Activated T-cell treated with anti-CD3 and anti-CD28 coated beads for 1 hour (primary cell): Measurements from ENCODE around the gene HECW1.

Experiments used
- DNase-seq: peaks from one replicate; pipeline ENCODE4 v3.0.0-alpha.2; 2020; ENCODE audit warnings: low read depth

The HECW1 gene

DNA sequence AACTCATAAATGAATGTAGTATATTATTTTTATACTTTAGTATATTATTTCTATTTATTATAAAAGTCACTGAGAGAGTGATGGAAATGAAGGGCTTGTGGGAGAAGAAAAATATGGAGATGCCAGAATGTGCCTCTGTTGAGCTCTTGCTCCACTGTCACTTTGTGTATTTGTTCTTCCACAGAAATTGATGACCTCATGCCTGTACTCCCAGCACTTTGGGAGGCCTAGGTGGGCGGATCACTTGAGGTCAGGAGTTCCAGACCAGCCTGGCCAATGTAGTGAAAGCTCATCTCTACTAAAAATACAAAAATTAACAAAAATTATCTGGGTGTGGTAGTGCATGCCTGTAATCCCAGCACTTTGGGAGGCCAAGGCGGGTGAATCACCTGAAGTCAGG is 394.0 kb downstream of the HECW1 start:
- no peak for DNase-seq

GRCh38 chr7:43508461-43508860 is 396.0 kb downstream of the HECW1 start:
- DNase-seq = no peak

DNA sequence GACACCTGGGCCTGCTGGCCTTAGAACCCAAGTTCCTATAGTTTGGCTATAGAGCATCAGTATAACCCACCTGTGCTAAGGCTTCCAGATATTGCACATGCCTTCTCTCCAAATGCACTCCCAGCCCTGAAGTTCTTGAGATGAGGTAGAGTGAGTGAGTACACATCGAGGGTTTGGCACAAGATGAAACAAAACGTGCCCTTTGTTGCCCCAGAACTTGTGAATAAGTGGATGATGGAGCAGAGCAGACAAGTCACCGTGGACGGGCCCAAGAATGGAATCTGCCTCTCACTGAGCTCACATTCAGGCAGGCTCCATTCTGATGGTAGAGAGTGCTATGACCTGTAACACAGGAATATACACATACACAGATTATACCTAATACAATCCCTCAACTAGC is 397.5 kb downstream of the HECW1 start:
- DNase-seq = no peak

- DNase-seq = no peak
Observed at GRCh38 chr7:43511029-43511428, 398.6 kb downstream of the HECW1 start.

- DNase-seq = no peak
Observed at GRCh38 chr7:43511769-43512515, 399.5 kb downstream of the HECW1 start.

- DNase-seq = no peak
Observed at GRCh38 chr7:43513251-43513650, 400.8 kb downstream of the HECW1 start.

DNA sequence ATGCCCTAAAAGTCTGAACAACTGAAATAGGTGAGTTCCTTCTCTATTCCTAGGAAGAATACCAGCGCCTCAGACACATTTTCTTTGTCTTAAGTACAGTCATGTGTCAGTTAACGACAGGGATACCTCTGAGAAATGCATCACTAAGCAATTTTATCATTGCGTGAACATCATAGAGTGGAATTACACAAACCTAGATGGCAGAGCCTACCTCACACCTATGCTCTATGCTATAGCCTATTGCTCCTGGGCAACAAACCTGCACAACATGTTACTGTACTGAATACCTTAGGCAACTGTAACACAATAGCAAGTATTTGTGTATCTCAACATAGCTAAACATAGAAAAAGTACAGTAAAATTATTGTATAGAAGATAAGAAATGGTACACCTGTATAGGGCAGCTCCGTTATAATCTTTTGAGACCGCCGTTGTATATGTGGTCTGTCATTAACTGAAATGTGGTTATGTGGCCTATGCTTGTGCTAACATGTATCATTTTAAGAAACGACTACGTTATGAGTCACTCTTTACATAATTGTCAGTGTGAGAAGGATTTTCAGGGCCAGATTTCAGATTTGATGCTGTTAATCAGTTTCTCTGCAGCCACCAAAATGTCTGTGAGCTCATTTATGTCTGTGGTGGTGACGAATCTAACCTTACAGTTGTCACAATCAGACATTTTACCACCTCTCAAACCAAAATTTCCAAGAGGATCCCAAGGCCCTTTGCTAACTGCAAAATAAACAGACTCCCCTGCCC is 404.3 kb downstream of the HECW1 start:
- no peak for DNase-seq

GRCh38 chr7:43517464-43517863 is 405.0 kb downstream of the HECW1 start:
- no peak for DNase-seq

GRCh38 chr7:43520201-43520600 is 407.8 kb downstream of the HECW1 start:
- DNase-seq = no peak

GRCh38 chr7:43522406-43523156 is 410.1 kb downstream of the HECW1 start:
- DNase-seq = no peak

- DNase-seq = no peak
Observed at GRCh38 chr7:43528576-43529354, 416.3 kb downstream of the HECW1 start.

- DNase-seq = no peak
Observed at GRCh38 chr7:43530553-43531410, 418.3 kb downstream of the HECW1 start.

GRCh38 chr7:43531700-43532099 is 419.3 kb downstream of the HECW1 start:
- no peak for DNase-seq

DNA sequence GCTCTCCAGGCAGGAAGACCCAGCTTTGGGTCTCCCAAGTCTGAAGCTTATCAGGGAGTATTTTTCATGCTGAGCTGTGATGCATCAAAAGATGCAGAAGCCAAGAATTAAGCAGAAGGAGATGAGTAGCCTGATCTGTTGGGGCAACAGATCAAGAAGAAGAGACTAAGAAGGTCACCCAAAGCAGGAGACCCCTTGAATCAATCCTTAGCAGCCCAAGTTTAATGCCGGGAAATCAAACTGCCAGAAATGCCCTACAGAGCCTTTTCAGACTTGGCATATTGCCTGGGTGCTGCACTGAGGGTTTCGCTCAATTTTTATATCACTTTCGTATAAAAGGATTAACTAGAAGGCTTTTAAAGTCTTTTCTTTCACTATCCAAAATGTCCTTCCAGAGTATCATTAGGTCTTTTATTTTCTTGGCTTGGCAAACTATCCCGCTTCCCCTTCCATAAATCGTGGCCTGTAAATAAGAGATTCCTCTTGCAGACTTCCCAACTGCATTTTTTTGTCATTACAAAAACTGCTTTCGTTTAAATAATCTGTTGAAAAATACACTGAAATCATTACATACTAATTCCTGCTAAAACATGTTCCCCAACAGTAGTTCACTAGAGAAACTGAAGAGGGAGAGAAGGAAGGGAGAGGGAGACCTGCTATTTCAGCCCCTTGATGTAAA is 421.5 kb downstream of the HECW1 start:
- DNase-seq = no peak

- no peak for DNase-seq
Observed at GRCh38 chr7:43535031-43535451, 422.6 kb downstream of the HECW1 start.

GRCh38 chr7:43535810-43536585 is 423.6 kb downstream of the HECW1 start:
- no peak for DNase-seq

GRCh38 chr7:43536773-43537172 is 424.3 kb downstream of the HECW1 start:
- no peak for DNase-seq

DNA sequence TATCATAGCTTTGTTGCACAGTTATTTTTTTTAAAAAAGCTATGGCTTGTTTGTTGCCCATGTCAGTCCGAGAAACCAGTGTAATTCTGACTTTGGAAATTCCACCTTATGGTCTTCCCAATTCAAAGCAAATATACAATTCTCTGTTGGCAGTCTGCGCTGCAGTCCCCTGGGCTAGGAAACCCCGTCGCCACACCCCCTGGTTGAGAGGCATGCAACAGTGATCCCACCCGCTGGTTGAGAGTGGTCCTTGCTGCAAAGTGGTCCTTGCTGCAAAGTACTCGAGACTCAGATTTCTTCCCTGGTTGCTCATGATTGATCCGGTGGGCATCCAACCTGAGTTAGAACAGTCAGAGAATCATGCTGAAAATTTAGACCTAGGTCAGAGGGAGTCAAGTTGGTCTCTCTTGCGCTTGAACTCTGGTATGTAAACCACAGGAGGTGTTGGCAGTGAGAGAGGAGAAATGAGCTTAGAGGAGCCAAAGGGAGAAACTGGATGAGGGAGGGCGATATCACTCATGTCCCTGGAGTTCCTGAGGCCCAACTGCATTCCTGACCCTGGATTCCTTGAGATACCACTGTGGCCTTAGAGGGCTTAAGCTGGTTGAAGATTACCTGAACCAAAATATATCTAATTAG is 425.4 kb downstream of the HECW1 start:
- no peak for DNase-seq

DNA sequence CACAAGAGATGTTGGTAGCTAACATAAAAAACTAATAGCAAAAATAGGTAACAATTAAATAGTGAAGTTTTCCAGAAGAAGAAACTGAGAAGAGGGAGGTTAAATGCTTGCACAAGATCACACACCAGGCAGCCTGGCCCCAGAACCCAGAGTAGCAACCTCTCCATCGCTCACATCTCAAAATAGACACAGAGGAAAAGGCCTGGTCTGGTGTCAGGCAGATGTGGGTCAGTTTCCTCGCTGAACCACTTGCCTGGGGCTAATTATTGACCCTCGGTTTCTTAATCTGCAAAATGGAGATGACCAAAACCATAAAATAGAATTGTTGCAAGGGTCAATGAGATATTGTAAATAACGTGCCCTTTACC is 425.9 kb downstream of the HECW1 start:
- no peak for DNase-seq
